OCI-LY3 (cell line): ENCODE results near the gene RPS6KA2.

ENCODE experiments used
- CTCF ChIP-seq: fragments of 200-600, 300-600 bp; sonication (generic); IDR thresholded peaks from 2 replicates; pipeline ENCODE4 v1.5.1; 2014; ENCODE audit warnings: antibody characterized with exemption, low read length, low read depth
- EZH2phosphoT487 ChIP-seq: fragments of 200-600 bp; shearing (Covaris generic); IDR thresholded peaks from 2 replicates; pipeline ENCODE4 v1.6.1; 2018; ENCODE audit warnings: antibody characterized with exemption, mixed run types, low read depth

- TF ChIP-seq CTCF (no peak), EZH2phosphoT487 (no peak)
Measured at GRCh38 chr6:166578536-166579236, 48.4 kb downstream of the RPS6KA2 start.
